ENCODE results near the gene DDIT4. TPM values are rescaled to one million over a fixed set of nuclear protein-coding genes. Genes with fewer than 3 reads are reported as not detected.

Gene DDIT4
- total and polyA plus RNA-seq, 9 of the 15 experiments (the other 6 are each of a cell fraction or from before 2014, with no cell fraction given) = 8.2 to 675 (median 159) TPM

DNA sequence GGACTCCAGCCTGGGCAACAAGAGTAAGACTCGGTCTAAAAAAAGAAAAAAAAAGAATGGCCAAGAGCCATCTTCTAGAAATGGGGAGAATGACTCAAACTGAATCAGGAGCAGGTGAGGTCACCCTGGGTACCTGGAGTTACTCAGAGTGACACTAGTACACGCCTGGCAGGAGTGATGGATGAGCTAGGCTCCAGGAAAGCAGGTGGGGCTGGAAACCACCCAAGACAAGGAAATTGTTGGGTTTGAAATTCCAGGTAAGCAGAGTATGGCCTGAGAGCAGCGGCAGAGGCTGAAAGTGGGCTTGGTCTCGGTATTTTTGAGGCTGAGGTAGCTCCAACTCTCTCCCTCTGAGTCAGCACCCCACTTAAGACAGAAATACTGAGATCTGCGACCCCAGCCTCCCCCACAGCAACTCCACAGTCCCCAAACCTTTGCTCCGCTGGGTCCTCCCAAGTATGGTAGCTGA, 18.5 kb downstream of the DDIT4 start (continued):
- TF ChIP-seq NCOA6 (IDR thresholded peaks at IDR 0.05) (no peak), CTBP1 (IDR thresholded peaks at IDR 0.05; ENCODE audit: borderline replicate concordance) (peak; percentile 26; the same call in 1 of the 2 replicates), JUND (IDR thresholded peaks at IDR 0.05; ENCODE audit: borderline replicate concordance, low read depth, low read length) (no peak; the same call in 1 of the 2 replicates), JUND (tag; IDR thresholded peaks at IDR 0.05; ENCODE audit: borderline replicate concordance, low read depth, low read length) (no peak), RBM15 (IDR thresholded peaks at IDR 0.05; ENCODE audit: insufficient read depth, low read length) (no peak), ZEB2 (IDR thresholded peaks at IDR 0.05) (peak; percentile 74), ZSCAN32 (CRISPR knock-in tag; IDR thresholded peaks at IDR 0.05) (no peak), ERF (CRISPR knock-in tag; IDR thresholded peaks at IDR 0.05) (no peak), PRMT5 (CRISPR knock-in tag; IDR thresholded peaks at IDR 0.05) (no peak)
- TF ChIP-seq, protein P1, sequence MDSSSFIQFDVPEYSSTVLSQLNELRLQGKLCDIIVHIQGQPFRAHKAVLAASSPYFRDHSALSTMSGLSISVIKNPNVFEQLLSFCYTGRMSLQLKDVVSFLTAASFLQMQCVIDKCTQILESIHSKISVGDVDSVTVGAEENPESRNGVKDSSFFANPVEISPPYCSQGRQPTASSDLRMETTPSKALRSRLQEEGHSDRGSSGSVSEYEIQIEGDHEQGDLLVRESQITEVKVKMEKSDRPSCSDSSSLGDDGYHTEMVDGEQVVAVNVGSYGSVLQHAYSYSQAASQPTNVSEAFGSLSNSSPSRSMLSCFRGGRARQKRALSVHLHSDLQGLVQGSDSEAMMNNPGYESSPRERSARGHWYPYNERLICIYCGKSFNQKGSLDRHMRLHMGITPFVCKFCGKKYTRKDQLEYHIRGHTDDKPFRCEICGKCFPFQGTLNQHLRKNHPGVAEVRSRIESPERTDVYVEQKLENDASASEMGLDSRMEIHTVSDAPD (CRISPR knock-in tag; IDR thresholded peaks at IDR 0.05) = no peak
- TF ChIP-seq, protein P2, sequence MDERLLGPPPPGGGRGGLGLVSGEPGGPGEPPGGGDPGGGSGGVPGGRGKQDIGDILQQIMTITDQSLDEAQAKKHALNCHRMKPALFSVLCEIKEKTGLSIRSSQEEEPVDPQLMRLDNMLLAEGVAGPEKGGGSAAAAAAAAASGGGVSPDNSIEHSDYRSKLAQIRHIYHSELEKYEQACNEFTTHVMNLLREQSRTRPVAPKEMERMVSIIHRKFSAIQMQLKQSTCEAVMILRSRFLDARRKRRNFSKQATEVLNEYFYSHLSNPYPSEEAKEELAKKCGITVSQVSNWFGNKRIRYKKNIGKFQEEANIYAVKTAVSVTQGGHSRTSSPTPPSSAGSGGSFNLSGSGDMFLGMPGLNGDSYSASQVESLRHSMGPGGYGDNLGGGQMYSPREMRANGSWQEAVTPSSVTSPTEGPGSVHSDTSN (CRISPR knock-in tag; IDR thresholded peaks at IDR 0.05; ENCODE audit: low read depth) = no peak
- TF ChIP-seq, protein P2 (tag; conservative IDR thresholded peaks at IDR 0.05; ENCODE audit: low read depth) = no peak
- TF ChIP-seq, protein P3, sequence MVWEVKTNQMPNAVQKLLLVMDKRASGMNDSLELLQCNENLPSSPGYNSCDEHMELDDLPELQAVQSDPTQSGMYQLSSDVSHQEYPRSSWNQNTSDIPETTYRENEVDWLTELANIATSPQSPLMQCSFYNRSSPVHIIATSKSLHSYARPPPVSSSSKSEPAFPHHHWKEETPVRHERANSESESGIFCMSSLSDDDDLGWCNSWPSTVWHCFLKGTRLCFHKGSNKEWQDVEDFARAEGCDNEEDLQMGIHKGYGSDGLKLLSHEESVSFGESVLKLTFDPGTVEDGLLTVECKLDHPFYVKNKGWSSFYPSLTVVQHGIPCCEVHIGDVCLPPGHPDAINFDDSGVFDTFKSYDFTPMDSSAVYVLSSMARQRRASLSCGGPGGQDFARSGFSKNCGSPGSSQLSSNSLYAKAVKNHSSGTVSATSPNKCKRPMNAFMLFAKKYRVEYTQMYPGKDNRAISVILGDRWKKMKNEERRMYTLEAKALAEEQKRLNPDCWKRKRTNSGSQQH (CRISPR knock-in tag; IDR thresholded peaks at IDR 0.05) = no peak
- TF ChIP-seq, protein P4, sequence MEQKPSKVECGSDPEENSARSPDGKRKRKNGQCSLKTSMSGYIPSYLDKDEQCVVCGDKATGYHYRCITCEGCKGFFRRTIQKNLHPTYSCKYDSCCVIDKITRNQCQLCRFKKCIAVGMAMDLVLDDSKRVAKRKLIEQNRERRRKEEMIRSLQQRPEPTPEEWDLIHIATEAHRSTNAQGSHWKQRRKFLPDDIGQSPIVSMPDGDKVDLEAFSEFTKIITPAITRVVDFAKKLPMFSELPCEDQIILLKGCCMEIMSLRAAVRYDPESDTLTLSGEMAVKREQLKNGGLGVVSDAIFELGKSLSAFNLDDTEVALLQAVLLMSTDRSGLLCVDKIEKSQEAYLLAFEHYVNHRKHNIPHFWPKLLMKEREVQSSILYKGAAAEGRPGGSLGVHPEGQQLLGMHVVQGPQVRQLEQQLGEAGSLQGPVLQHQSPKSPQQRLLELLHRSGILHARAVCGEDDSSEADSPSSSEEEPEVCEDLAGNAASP (IDR thresholded peaks at IDR 0.05) = no peak
- TF ChIP-seq, protein P5, sequence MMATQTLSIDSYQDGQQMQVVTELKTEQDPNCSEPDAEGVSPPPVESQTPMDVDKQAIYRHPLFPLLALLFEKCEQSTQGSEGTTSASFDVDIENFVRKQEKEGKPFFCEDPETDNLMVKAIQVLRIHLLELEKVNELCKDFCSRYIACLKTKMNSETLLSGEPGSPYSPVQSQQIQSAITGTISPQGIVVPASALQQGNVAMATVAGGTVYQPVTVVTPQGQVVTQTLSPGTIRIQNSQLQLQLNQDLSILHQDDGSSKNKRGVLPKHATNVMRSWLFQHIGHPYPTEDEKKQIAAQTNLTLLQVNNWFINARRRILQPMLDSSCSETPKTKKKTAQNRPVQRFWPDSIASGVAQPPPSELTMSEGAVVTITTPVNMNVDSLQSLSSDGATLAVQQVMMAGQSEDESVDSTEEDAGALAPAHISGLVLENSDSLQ (IDR thresholded peaks at IDR 0.05) = peak; percentile 76
- TF ChIP-seq, protein P6, sequence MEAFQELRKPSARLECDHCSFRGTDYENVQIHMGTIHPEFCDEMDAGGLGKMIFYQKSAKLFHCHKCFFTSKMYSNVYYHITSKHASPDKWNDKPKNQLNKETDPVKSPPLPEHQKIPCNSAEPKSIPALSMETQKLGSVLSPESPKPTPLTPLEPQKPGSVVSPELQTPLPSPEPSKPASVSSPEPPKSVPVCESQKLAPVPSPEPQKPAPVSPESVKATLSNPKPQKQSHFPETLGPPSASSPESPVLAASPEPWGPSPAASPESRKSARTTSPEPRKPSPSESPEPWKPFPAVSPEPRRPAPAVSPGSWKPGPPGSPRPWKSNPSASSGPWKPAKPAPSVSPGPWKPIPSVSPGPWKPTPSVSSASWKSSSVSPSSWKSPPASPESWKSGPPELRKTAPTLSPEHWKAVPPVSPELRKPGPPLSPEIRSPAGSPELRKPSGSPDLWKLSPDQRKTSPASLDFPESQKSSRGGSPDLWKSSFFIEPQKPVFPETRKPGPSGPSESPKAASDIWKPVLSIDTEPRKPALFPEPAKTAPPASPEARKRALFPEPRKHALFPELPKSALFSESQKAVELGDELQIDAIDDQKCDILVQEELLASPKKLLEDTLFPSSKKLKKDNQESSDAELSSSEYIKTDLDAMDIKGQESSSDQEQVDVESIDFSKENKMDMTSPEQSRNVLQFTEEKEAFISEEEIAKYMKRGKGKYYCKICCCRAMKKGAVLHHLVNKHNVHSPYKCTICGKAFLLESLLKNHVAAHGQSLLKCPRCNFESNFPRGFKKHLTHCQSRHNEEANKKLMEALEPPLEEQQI (IDR thresholded peaks at IDR 0.05) = no peak
- TF ChIP-seq, protein P7, sequence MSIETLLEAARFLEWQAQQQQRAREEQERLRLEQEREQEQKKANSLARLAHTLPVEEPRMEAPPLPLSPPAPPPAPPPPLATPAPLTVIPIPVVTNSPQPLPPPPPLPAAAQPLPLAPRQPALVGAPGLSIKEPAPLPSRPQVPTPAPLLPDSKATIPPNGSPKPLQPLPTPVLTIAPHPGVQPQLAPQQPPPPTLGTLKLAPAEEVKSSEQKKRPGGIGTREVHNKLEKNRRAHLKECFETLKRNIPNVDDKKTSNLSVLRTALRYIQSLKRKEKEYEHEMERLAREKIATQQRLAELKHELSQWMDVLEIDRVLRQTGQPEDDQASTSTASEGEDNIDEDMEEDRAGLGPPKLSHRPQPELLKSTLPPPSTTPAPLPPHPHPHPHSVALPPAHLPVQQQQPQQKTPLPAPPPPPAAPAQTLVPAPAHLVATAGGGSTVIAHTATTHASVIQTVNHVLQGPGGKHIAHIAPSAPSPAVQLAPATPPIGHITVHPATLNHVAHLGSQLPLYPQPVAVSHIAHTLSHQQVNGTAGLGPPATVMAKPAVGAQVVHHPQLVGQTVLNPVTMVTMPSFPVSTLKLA (conservative IDR thresholded peaks at IDR 0.05) = no peak
